ENCODE measurements around the gene NATD1. TPM values are rescaled to one million over a fixed set of nuclear protein-coding genes. Genes with fewer than 3 reads are reported as not detected.

NATD1 gene
- total RNA-seq, 1 donor from 2014 or later = 7.9 TPM

- FAIRE-seq = no peak
- DNase-seq (ENCODE audit: low read depth) = no peak
- Histone ChIP-seq H3K9ac (ENCODE audit: low read length) (no peak overlapping the region), H3K36me3 (ENCODE audit: insufficient read depth, low read length) (no peaks in the 10 kb centered on the region), H3K4me2 (ENCODE audit: low read length) (no peak overlapping the region), H3K27me3 (ENCODE audit: insufficient read depth, low read length) (no peaks in the 10 kb centered on the region), H3K79me2 (ENCODE audit: insufficient read depth, low read length) (no peaks in the 10 kb centered on the region), H3K4me3 (ENCODE audit: insufficient read depth, low read depth, low read length) (no peak overlapping the region), H3K4me1 (ENCODE audit: insufficient read depth, low read length) (no peaks in the 10 kb centered on the region), H4K20me1 (ENCODE audit: insufficient read depth, low read length) (no peaks in the 10 kb centered on the region), H3K9me3 (ENCODE audit: insufficient read depth, low read depth, low read length) (no peaks in the 10 kb centered on the region), H2AFZ (ENCODE audit: low read depth, low read length) (no peak overlapping the region), H3K27ac (ENCODE audit: low read depth, low read length) (no peak overlapping the region)
- Mint-ChIP-seq H3K4me1 (ENCODE audit: low read depth, unreplicated experiment) (no peaks in the 10 kb centered on the region), H3K36me3 (ENCODE audit: low read depth, unreplicated experiment) (no peaks in the 10 kb centered on the region), H3K27ac (ENCODE audit: unreplicated experiment) (no peak overlapping the region), H3K27me3 (ENCODE audit: low read depth, unreplicated experiment) (peaks cover 14% of the 10 kb centered on the region), H3K9me3 (ENCODE audit: unreplicated experiment) (no peaks in the 10 kb centered on the region), H3K4me3 (ENCODE audit: unreplicated experiment) (no peak overlapping the region)
- TF ChIP-seq EZH2 (IDR thresholded peaks at IDR 0.05; ENCODE audit: insufficient read depth, low read length) (no peak), CTCF (IDR thresholded peaks at IDR 0.05; ENCODE audit: insufficient read depth, low read depth, low read length) (no peak)
Observed at GRCh38 chr17:21268596-21269188, 15.5 kb upstream of the NATD1 start.

GRCh38 chr17:21263376-21263775 is 10.2 kb upstream of the NATD1 start:
- H3K27me3 Mint-ChIP-seq (ENCODE audit: low read depth, unreplicated experiment) = peaks cover 18% of the 10 kb centered on the region
- Histone ChIP-seq H3K27ac (ENCODE audit: low read depth, low read length) (no peak overlapping the region), H3K4me3 (ENCODE audit: insufficient read depth, low read depth, low read length) (no peak overlapping the region), H3K36me3 (ENCODE audit: insufficient read depth, low read length) (no peaks in the 10 kb centered on the region), H2AFZ (ENCODE audit: low read depth, low read length) (no peak overlapping the region), H3K79me2 (ENCODE audit: insufficient read depth, low read length) (no peaks in the 10 kb centered on the region), H4K20me1 (ENCODE audit: insufficient read depth, low read length) (no peaks in the 10 kb centered on the region), H3K9ac (ENCODE audit: low read length) (no peak overlapping the region), H3K9me3 (ENCODE audit: insufficient read depth, low read depth, low read length) (no peaks in the 10 kb centered on the region), H3K4me2 (ENCODE audit: low read length) (no peak overlapping the region), H3K27me3 (ENCODE audit: insufficient read depth, low read length) (no peaks in the 10 kb centered on the region), H3K4me1 (ENCODE audit: insufficient read depth, low read length) (no peaks in the 10 kb centered on the region)
- no peak for TF ChIP-seq EZH2 (IDR thresholded peaks at IDR 0.05; ENCODE audit: insufficient read depth, low read length)
- no peak for TF ChIP-seq CTCF (IDR thresholded peaks at IDR 0.05; ENCODE audit: insufficient read depth, low read depth, low read length)
- H3K36me3 Mint-ChIP-seq (ENCODE audit: low read depth, unreplicated experiment) = no peaks in the 10 kb centered on the region
- no peaks in the 10 kb centered on the region for H3K4me1 Mint-ChIP-seq (ENCODE audit: low read depth, unreplicated experiment)
- no peaks in the 10 kb centered on the region for H3K9me3 Mint-ChIP-seq (ENCODE audit: unreplicated experiment)
- no peak for FAIRE-seq
- H3K4me3 Mint-ChIP-seq (ENCODE audit: unreplicated experiment) = no peak overlapping the region
- H3K27ac Mint-ChIP-seq (ENCODE audit: unreplicated experiment) = no peak overlapping the region
- peak; percentile 53 for DNase-seq (ENCODE audit: low read depth)

GRCh38 chr17:21262259-21262993 is 9.2 kb upstream of the NATD1 start:
- no peak overlapping the region for H3K4me3 ChIP-seq (ENCODE audit: insufficient read depth, low read depth, low read length)
- H3K4me3 Mint-ChIP-seq (ENCODE audit: unreplicated experiment) = no peak overlapping the region
- no peaks in the 10 kb centered on the region for H3K9me3 Mint-ChIP-seq (ENCODE audit: unreplicated experiment)
- no peak for DNase-seq (ENCODE audit: low read depth)
- no peaks in the 10 kb centered on the region for H4K20me1 ChIP-seq (ENCODE audit: insufficient read depth, low read length)
- no peaks in the 10 kb centered on the region for H3K9me3 ChIP-seq (ENCODE audit: insufficient read depth, low read depth, low read length)
- no peak overlapping the region for H3K27ac ChIP-seq (ENCODE audit: low read depth, low read length)
- no peaks in the 10 kb centered on the region for H3K36me3 Mint-ChIP-seq (ENCODE audit: low read depth, unreplicated experiment)
- FAIRE-seq = no peak
- H3K27me3 Mint-ChIP-seq (ENCODE audit: low read depth, unreplicated experiment) = peaks cover 21% of the 10 kb centered on the region
- H3K79me2 ChIP-seq (ENCODE audit: insufficient read depth, low read length) = no peaks in the 10 kb centered on the region
- H3K4me1 Mint-ChIP-seq (ENCODE audit: low read depth, unreplicated experiment) = no peaks in the 10 kb centered on the region
- H3K4me2 ChIP-seq (ENCODE audit: low read length) = no peak overlapping the region
- TF ChIP-seq EZH2 (IDR thresholded peaks at IDR 0.05; ENCODE audit: insufficient read depth, low read length) (no peak), CTCF (IDR thresholded peaks at IDR 0.05; ENCODE audit: insufficient read depth, low read depth, low read length) (no peak)
- H3K36me3 ChIP-seq (ENCODE audit: insufficient read depth, low read length) = no peaks in the 10 kb centered on the region
- H3K4me1 ChIP-seq (ENCODE audit: insufficient read depth, low read length) = no peaks in the 10 kb centered on the region
- H3K9ac ChIP-seq (ENCODE audit: low read length) = no peak overlapping the region
- no peak overlapping the region for H2AFZ ChIP-seq (ENCODE audit: low read depth, low read length)
- no peaks in the 10 kb centered on the region for H3K27me3 ChIP-seq (ENCODE audit: insufficient read depth, low read length)
- no peak overlapping the region for H3K27ac Mint-ChIP-seq (ENCODE audit: unreplicated experiment)
